Right atrium auricular region (tissue), 2 donors: Measurements from ENCODE around the gene NR2F1. TPM values are rescaled to one million over a fixed set of nuclear protein-coding genes. Genes with fewer than 3 reads are reported as not detected.
A peak's percentile ranks its signal among the peaks of the same experiment; 100 is the strongest.

ENCODE experiments used
- DNase-seq: peaks from one replicate; pipeline ENCODE4 v3.0.0-alpha.2; 2019; ENCODE audit warnings: low spot score
- H3K27ac ChIP-seq, 2 donors: fragments of 200-600 bp; sonication (generic); 1 replicate in 1 of 2; 2 replicates in 1 of 2; pipeline ENCODE4 v1.5.1; 2016 to 2019
- H3K27me3 ChIP-seq, 2 donors: fragments of 200-600 bp; sonication (generic); one replicate each; pipeline versions ENCODE4 v1.5.1 to v1.6.0; 2017 to 2019
- H3K36me3 ChIP-seq: fragments of 200-600 bp; sonication (generic); one replicate; pipeline ENCODE4 v1.5.1; 2016
- H3K4me1 ChIP-seq, 2 donors: fragments of 200-600 bp; sonication (generic); one replicate each; pipeline versions ENCODE4 v1.5.1 to v1.6.0; 2017 to 2019
- H3K4me3 ChIP-seq, 2 donors: fragments of 200-600 bp; sonication (generic); 1 replicate in 1 of 2; 2 replicates in 1 of 2; pipeline ENCODE4 v1.5.1; 2017 to 2019; ENCODE audit warnings: mild to moderate bottlenecking in 1 of 2, moderate library complexity in 1 of 2
- H3K9me3 ChIP-seq, 2 donors: fragments of 200-600 bp; sonication (generic); one replicate each; pipeline ENCODE4 v1.5.1; 2019
- total RNA-seq, 2 donors: library from RNA; depleted of rRNA; stranded (reverse); fragments of >200 nt; gene quantifications; one replicate each; pipeline ENCODE4 v1.1.0, GENCODE V29; 2016
- TF ChIP-seq, protein P1 (sequence below), 2 donors: fragments of 200-600 bp; sonication (generic); IDR thresholded peaks; one replicate each; pipeline ENCODE4 v1.5.1; 2019; ENCODE audit warnings: antibody characterized with exemption in 2 of 2

Gene NR2F1
- total RNA-seq, 2 donors from 2014 or later: 35.3 to 37.6 TPM

DNA sequence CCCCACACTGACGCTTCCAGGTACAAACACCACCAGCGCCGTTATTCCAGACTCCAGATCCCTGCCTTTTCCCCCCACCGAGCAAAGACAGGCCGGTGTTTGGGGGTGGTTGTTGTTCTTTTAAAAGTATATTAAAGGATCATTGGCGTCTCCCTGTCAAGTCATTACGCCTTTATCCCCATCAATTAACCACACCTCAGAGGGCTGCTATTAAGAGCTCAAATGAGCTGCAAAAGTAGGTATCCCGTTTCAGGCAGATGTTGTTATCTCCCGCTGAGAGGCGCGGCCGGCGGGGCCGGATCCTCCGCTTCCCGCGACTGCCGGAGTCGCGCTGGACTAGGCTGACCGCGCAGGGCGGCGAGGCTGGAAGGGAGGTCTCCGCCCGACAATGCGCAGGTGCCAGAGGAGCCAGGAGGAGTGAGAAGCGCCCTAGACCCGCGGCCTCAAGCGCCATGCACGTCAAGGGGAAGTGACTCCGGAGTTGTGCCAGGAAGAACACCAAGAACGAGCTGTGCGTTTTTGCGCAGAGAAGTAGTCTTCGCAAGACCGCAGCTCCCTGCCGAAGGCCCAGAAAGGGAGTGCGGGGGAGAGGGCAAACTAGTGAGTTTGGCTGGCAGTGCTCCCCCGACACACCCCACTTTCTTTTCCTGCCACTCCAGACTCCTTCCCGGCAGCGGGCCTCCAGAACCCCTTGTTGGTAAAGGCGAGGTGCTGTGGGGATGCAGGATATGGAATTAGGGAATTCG, 10.2 kb upstream of the NR2F1 start:
- Histone ChIP-seq H3K36me3 (no peaks in the 10 kb centered on the region), H3K4me1 (peaks cover 0 to 13% of the 10 kb centered on the region in 2 donors), H3K27me3 (no peaks in the 10 kb centered on the region), H3K4me3 (peak overlapping the region; percentile 20 to 36), H3K9me3 (no peaks in the 10 kb centered on the region), H3K27ac (peak overlapping the region; percentile 2 to 32)
- no peak for DNase-seq
- TF ChIP-seq, protein P1, sequence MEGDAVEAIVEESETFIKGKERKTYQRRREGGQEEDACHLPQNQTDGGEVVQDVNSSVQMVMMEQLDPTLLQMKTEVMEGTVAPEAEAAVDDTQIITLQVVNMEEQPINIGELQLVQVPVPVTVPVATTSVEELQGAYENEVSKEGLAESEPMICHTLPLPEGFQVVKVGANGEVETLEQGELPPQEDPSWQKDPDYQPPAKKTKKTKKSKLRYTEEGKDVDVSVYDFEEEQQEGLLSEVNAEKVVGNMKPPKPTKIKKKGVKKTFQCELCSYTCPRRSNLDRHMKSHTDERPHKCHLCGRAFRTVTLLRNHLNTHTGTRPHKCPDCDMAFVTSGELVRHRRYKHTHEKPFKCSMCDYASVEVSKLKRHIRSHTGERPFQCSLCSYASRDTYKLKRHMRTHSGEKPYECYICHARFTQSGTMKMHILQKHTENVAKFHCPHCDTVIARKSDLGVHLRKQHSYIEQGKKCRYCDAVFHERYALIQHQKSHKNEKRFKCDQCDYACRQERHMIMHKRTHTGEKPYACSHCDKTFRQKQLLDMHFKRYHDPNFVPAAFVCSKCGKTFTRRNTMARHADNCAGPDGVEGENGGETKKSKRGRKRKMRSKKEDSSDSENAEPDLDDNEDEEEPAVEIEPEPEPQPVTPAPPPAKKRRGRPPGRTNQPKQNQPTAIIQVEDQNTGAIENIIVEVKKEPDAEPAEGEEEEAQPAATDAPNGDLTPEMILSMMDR (IDR thresholded peaks at IDR 0.05): no peak

DNA sequence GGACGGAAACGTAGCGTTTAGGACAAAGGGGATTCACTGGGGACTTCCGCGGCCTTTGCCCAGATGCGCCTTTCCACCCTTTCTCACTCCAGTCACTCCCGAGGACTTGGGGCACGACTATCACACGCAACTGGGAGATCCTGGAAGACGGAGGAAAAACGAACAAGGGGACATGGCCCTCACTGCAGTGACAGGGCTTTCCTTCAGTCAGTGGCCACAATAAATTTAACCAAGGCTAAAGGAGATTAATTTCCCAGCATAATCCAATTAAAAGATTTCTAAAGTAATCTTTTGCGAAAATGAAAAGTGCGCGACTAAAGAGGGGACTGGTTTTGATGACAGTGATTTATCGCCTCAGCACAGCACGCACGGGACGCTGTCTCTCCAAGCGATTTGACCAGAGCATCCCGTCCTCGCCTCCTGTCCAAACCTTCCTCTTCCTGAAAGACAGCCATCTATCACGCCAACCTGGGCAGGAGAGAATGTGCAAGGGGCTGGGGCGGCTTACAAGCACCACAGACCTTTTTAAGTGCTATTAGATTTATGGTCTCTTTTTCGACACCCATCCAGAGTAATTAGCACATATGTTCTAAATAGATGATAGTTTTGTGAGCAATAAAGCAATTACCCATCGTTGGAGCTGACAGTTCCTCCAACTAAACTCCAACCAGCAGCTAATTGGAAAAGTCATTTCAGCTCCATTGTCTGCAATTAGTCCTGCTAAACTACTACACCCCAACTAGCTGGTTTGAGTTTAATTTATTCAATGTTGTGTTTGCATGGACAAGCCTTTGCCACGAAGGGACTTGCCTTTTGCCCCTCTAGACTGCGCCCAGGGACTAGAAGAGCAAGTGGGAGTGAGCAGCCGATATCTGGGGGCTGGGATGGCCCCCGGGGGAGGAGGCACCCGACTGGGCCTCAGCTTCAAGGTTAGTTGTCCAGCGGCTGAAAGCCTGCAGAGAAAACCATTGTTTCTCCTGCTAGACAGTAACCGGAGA, 9.4 kb upstream of the NR2F1 start:
- H3K36me3 ChIP-seq: no peaks in the 10 kb centered on the region
- no peak overlapping the region for H3K4me3 ChIP-seq
- peak overlapping the region in 1 of 2 donors; percentile 5 for H3K27ac ChIP-seq
- TF ChIP-seq, protein P1 (IDR thresholded peaks at IDR 0.05): no peak
- H3K9me3 ChIP-seq: no peaks in the 10 kb centered on the region
- no peak for DNase-seq
- H3K4me1 ChIP-seq: peaks cover 0 to 21% of the 10 kb centered on the region in 2 donors
- H3K27me3 ChIP-seq: no peaks in the 10 kb centered on the region

DNA sequence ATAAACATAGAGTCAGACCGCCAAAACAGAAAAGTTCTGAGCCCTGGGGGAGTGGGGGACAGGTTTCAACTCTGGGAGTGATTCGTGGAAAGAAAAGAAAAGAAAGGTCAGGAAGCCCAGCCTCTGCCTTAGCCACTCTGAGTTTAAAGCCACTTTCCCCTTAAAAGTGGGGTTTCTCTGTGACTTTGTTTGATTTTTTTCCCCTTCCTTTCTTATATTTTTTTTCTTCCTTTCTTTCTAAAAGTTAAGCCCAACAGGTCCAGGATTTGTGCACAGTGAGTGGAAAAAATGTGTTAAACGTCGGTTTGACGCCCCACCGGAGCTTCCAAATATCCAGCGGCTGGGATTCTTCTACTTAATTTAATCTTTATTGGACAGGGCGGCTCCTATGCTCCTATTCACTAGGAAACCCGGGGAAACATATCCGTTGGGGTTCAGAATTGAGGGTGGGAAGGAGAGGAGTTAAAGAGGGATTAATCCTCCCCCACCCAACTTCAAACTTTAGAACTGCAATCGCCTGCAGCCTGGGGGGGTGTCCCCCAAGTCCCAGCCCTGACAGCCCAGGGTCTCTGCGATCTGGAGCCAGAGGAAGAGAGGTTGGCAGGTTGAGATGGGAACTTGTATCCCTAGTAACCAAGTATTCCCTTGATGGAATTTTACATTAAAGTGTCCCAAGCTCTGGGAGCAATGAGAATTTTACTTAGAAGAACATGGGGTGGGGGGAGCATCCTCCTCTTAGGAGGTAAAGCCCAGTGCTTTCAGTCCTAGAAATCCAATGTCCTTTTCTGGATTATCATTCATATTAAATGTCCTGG, 8.3 kb upstream of the NR2F1 start:
- H3K4me1 ChIP-seq: peaks cover 0 to 31% of the 10 kb centered on the region in 2 donors
- no peaks in the 10 kb centered on the region for H3K9me3 ChIP-seq
- TF ChIP-seq, protein P1 (IDR thresholded peaks at IDR 0.05): no peak
- no peak overlapping the region for H3K4me3 ChIP-seq
- no peaks in the 10 kb centered on the region for H3K27me3 ChIP-seq
- no peak for DNase-seq
- no peaks in the 10 kb centered on the region for H3K36me3 ChIP-seq
- peak overlapping the region in 1 of 2 donors; percentile 5 for H3K27ac ChIP-seq

- TF ChIP-seq, protein P1 (IDR thresholded peaks at IDR 0.05): no peak
- Histone ChIP-seq H3K27me3 (no peaks in the 10 kb centered on the region), H3K9me3 (no peaks in the 10 kb centered on the region), H3K4me1 (peaks cover 0 to 33% of the 10 kb centered on the region in 2 donors), H3K36me3 (no peaks in the 10 kb centered on the region), H3K27ac (no peak overlapping the region), H3K4me3 (no peak overlapping the region)
- DNase-seq: no peak
Observed at GRCh38 chr5:93575461-93576414, 7.3 kb upstream of the NR2F1 start.
